GM23338 (cell line): ENCODE measurements around the gene PTP4A1.

Experiments
- CREB1 ChIP-seq: fragments of 250-450 bp; sonication (Bioruptor Pico); IDR thresholded peaks from 2 replicates; pipeline ENCODE4 v1.5.0; 2020; ENCODE audit warnings: low read depth, mild to moderate bottlenecking, moderate library complexity
- ETS1 ChIP-seq: IDR thresholded peaks from 2 replicates; pipeline ENCODE4 v1.6.1; 2016; ENCODE audit warnings: antibody characterized with exemption
- EZH2 ChIP-seq: fragments of 200-600 bp; sonication (generic); IDR thresholded peaks from one replicate; pipeline ENCODE4 v1.8.0; 2017; ENCODE audit warnings: antibody characterized with exemption, mild to moderate bottlenecking, low read depth; ENCODE audit not compliant: unreplicated experiment
- EZH2phosphoT487 ChIP-seq: fragments of 200-600 bp; sonication (generic); IDR thresholded peaks from one replicate; pipeline ENCODE4 v1.8.1; 2018; ENCODE audit warnings: antibody characterized with exemption; ENCODE audit not compliant: unreplicated experiment
- POLR2AphosphoS5 ChIP-seq: IDR thresholded peaks from 2 replicates; pipeline ENCODE4 v1.6.1; 2016; ENCODE audit warnings: antibody characterized with exemption, low read depth
- STAT1 ChIP-seq: IDR thresholded peaks from one replicate; pipeline ENCODE4 v1.6.1; 2016; ENCODE audit warnings: antibody characterized with exemption; ENCODE audit not compliant: unreplicated experiment
- ZNF114 ChIP-seq: fragments of 250-450 bp; sonication (Bioruptor Pico); IDR thresholded peaks from 2 replicates; pipeline ENCODE4 v1.5.0; 2020; ENCODE audit warnings: mild to moderate bottlenecking, moderate library complexity
- TF ChIP-seq, protein P1 (sequence below): IDR thresholded peaks from one replicate; pipeline ENCODE4 v1.6.1; 2018; ENCODE audit warnings: antibody characterized with exemption; ENCODE audit not compliant: unreplicated experiment
- TF ChIP-seq, protein P2 (sequence below), 2 experiments: fragments of 200-600 bp in 1 of 2; sonication (generic) in 1 of 2; conservative IDR thresholded peaks; 2 replicates each; pipeline versions ENCODE4 v1.5.1 to v1.6.1; 2016 to 2017; ENCODE audit warnings: antibody characterized with exemption in 2 of 2, low read depth in 2 of 2, mild to moderate bottlenecking in 2 of 2, moderate library complexity in 1 of 2

GRCh38 chr6:63609231-63609630, 37.0 kb downstream of the PTP4A1 start:
- TF ChIP-seq EZH2 (no peak), ETS1 (no peak), EZH2phosphoT487 (no peak), POLR2AphosphoS5 (no peak), CREB1 (CRISPR knock-in tag) (no peak), ZNF114 (CRISPR knock-in tag) (no peak), STAT1 (no peak)
- TF ChIP-seq, protein P1, sequence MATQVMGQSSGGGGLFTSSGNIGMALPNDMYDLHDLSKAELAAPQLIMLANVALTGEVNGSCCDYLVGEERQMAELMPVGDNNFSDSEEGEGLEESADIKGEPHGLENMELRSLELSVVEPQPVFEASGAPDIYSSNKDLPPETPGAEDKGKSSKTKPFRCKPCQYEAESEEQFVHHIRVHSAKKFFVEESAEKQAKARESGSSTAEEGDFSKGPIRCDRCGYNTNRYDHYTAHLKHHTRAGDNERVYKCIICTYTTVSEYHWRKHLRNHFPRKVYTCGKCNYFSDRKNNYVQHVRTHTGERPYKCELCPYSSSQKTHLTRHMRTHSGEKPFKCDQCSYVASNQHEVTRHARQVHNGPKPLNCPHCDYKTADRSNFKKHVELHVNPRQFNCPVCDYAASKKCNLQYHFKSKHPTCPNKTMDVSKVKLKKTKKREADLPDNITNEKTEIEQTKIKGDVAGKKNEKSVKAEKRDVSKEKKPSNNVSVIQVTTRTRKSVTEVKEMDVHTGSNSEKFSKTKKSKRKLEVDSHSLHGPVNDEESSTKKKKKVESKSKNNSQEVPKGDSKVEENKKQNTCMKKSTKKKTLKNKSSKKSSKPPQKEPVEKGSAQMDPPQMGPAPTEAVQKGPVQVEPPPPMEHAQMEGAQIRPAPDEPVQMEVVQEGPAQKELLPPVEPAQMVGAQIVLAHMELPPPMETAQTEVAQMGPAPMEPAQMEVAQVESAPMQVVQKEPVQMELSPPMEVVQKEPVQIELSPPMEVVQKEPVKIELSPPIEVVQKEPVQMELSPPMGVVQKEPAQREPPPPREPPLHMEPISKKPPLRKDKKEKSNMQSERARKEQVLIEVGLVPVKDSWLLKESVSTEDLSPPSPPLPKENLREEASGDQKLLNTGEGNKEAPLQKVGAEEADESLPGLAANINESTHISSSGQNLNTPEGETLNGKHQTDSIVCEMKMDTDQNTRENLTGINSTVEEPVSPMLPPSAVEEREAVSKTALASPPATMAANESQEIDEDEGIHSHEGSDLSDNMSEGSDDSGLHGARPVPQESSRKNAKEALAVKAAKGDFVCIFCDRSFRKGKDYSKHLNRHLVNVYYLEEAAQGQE = no peak
- TF ChIP-seq, protein P2, sequence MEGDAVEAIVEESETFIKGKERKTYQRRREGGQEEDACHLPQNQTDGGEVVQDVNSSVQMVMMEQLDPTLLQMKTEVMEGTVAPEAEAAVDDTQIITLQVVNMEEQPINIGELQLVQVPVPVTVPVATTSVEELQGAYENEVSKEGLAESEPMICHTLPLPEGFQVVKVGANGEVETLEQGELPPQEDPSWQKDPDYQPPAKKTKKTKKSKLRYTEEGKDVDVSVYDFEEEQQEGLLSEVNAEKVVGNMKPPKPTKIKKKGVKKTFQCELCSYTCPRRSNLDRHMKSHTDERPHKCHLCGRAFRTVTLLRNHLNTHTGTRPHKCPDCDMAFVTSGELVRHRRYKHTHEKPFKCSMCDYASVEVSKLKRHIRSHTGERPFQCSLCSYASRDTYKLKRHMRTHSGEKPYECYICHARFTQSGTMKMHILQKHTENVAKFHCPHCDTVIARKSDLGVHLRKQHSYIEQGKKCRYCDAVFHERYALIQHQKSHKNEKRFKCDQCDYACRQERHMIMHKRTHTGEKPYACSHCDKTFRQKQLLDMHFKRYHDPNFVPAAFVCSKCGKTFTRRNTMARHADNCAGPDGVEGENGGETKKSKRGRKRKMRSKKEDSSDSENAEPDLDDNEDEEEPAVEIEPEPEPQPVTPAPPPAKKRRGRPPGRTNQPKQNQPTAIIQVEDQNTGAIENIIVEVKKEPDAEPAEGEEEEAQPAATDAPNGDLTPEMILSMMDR (conservative IDR thresholded peaks at IDR 0.05; ENCODE audit: low read depth in 2 of 2) = no peak
